ENCODE results near the gene PUSL1.

DNA sequence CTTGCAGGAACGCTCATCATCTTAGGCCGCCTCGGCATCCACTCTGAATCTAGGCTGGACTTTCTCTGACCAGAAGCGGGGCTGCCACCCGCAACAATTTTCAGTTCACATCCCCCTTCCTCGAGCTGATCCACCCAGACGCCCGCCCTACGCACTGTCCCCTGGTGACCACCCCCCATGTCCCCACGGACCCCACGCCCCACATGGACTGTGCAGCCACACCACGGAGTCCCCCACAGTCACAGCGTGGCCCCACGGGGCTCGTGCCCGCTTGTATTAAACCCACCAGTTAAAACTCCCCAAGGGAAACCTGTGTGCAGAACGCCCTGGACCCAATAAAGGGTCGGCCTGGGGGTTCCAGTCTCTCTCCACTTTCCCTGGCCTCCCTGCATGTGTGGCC lies 48.9 kb upstream of the PUSL1 start:
- TF ChIP-seq ZNF274 (IDR thresholded peaks at IDR 0.05; ENCODE audit: low read depth, low read length) (no peak), YY1 (IDR thresholded peaks at IDR 0.05; ENCODE audit: insufficient read depth, insufficient read length) (no peak), SUZ12 (IDR thresholded peaks at IDR 0.05; ENCODE audit: extremely low read depth, insufficient read depth, insufficient read length) (no peak)
